DND-41 (cell line): ENCODE results near the gene TMED6.

Experiments
- ATAC-seq: fragments of 200-7000 bp; cut with Tn5 transposase; 3 replicates; pipeline ENCODE4 v1.9.1; 2021; ENCODE audit warnings: low read depth; ENCODE audit not compliant: insufficient read depth
- DNase-seq: peaks from one replicate; pipeline ENCODE4 v3.0.0-alpha.2; 2020
- H2AFZ ChIP-seq: 2 replicates; pipeline ENCODE4 v1.6.0; 2012; ENCODE audit warnings: low read depth, low read length
- H3K27ac ChIP-seq: 2 replicates; pipeline ENCODE4 v1.5.1; 2012; ENCODE audit warnings: low read length, inconsistent platforms
- H3K27me3 ChIP-seq: fragments of 200-600 bp; sonication (generic); 2 replicates; pipeline ENCODE4 v1.6.0; 2012; ENCODE audit warnings: low read length, mild to moderate bottlenecking, inconsistent platforms; ENCODE audit not compliant: insufficient read depth, poor library complexity
- H3K36me3 ChIP-seq: 2 replicates; pipeline ENCODE4 v1.5.1; 2012; ENCODE audit warnings: low read length, inconsistent platforms; ENCODE audit not compliant: insufficient read depth
- H3K4me1 ChIP-seq: 2 replicates; pipeline ENCODE4 v1.5.1; 2012; ENCODE audit warnings: mild to moderate bottlenecking, low read length; ENCODE audit not compliant: insufficient read depth
- H3K4me2 ChIP-seq: 2 replicates; pipeline ENCODE4 v1.6.0; 2012; ENCODE audit warnings: mild to moderate bottlenecking, moderate library complexity, low read length, inconsistent platforms; ENCODE audit not compliant: insufficient read depth
- H3K4me3 ChIP-seq, 2 experiments: fragments of 200-600 bp in 1 of 2; shearing (Covaris generic) in 1 of 2; 2 replicates each; pipeline ENCODE4 v1.5.1; 2012 to 2016; ENCODE audit warnings: inconsistent platforms in 2 of 2, low read length in 2 of 2, mild to moderate bottlenecking in 2 of 2, low read depth in 1 of 2, moderate library complexity in 1 of 2
- H3K79me2 ChIP-seq: 2 replicates; pipeline ENCODE4 v1.6.0; 2012; ENCODE audit warnings: low read length, inconsistent platforms; ENCODE audit not compliant: insufficient read depth
- H3K9ac ChIP-seq: 2 replicates; pipeline ENCODE4 v1.6.0; 2012; ENCODE audit warnings: low read depth, mild to moderate bottlenecking, inconsistent platforms, low read length, moderate library complexity
- H3K9me3 ChIP-seq: 2 replicates; pipeline ENCODE4 v1.5.1; 2012; ENCODE audit warnings: low read length, moderate library complexity, mild to moderate bottlenecking, inconsistent platforms; ENCODE audit not compliant: insufficient read depth, severe bottlenecking
- H4K20me1 ChIP-seq: 2 replicates; pipeline ENCODE4 v1.6.0; 2012; ENCODE audit warnings: low read length; ENCODE audit not compliant: insufficient read depth
- CTCF ChIP-seq: IDR thresholded peaks from 2 replicates; pipeline ENCODE4 v1.5.1; 2012; ENCODE audit warnings: borderline replicate concordance, low read length, moderate library complexity, mild to moderate bottlenecking; ENCODE audit not compliant: poor library complexity, severe bottlenecking; ENCODE audit errors: extremely low read depth
- EZH2 ChIP-seq: IDR thresholded peaks from 3 replicates; pipeline ENCODE4 v1.6.1; 2012; ENCODE audit warnings: borderline replicate concordance, low read depth, mild to moderate bottlenecking, moderate library complexity, low read length, inconsistent platforms; ENCODE audit not compliant: severe bottlenecking

The TMED6 gene

GRCh38 chr16:69321080-69321479 is 30.5 kb downstream of the TMED6 start:
- H2AFZ ChIP-seq: no peak overlapping the region
- peaks cover 79% of the 10 kb centered on the region for H3K79me2 ChIP-seq
- no peak overlapping the region for H3K4me2 ChIP-seq
- H3K4me3 ChIP-seq: no peak overlapping the region
- peaks cover 92% of the 10 kb centered on the region for H3K36me3 ChIP-seq
- peaks cover 15% of the 10 kb centered on the region for H3K4me1 ChIP-seq
- DNase-seq (no peak), ATAC-seq (no peak)
- H3K27ac ChIP-seq: no peak overlapping the region
- TF ChIP-seq CTCF (no peak), EZH2 (no peak)
- no peak overlapping the region for H3K9ac ChIP-seq
- H3K9me3 ChIP-seq: no peaks in the 10 kb centered on the region
- H3K27me3 ChIP-seq: no peaks in the 10 kb centered on the region
- H4K20me1 ChIP-seq: peaks cover 83% of the 10 kb centered on the region

GRCh38 chr16:69320740-69321073 is 30.9 kb downstream of the TMED6 start:
- Histone ChIP-seq H3K79me2 (peaks cover 79% of the 10 kb centered on the region), H3K4me1 (peaks cover 12% of the 10 kb centered on the region), H3K9ac (no peak overlapping the region), H3K4me2 (no peak overlapping the region), H3K27ac (no peak overlapping the region), H4K20me1 (peaks cover 83% of the 10 kb centered on the region), H2AFZ (no peak overlapping the region), H3K36me3 (peaks cover 92% of the 10 kb centered on the region), H3K9me3 (no peaks in the 10 kb centered on the region), H3K27me3 (no peaks in the 10 kb centered on the region), H3K4me3 (no peak overlapping the region)
- TF ChIP-seq EZH2: no peak
- no peak for TF ChIP-seq CTCF
- no peak for ATAC-seq
- no peak for DNase-seq

GRCh38 chr16:69319826-69320739 is 31.5 kb downstream of the TMED6 start:
- TF ChIP-seq CTCF (no peak), EZH2 (no peak)

More at GRCh38 chr16:69319826-69320739, 31.5 kb downstream of the TMED6 start:
- Histone ChIP-seq H3K9ac (no peak overlapping the region), H3K4me3 (no peak overlapping the region), H3K9me3 (no peaks in the 10 kb centered on the region), H3K36me3 (peaks cover 96% of the 10 kb centered on the region), H4K20me1 (peaks cover 87% of the 10 kb centered on the region), H3K27me3 (no peaks in the 10 kb centered on the region), H3K4me1 (peaks cover 9% of the 10 kb centered on the region; the same call in 1 of the 2 replicates), H3K4me2 (no peak overlapping the region), H2AFZ (no peak overlapping the region), H3K27ac (no peak overlapping the region), H3K79me2 (peaks cover 80% of the 10 kb centered on the region)
- ATAC-seq (no peak), DNase-seq (no peak)
